Dermis microvascular lymphatic vessel endothelial cell (primary cell): ENCODE results near the gene TMEM176B. TPM values are rescaled to one million over a fixed set of nuclear protein-coding genes. Genes with fewer than 3 reads are reported as not detected.
"Not testable (repeated sequence)": the region's sequence is repeated elsewhere in the genome, so short reads cannot be mapped to it uniquely, and the experiment has no call there.

ENCODE experiments used
- DNase-seq, 2 donors: peaks; one replicate each; pipeline versions ENCODE4 v3.0.0 to v3.0.0-alpha.2; 2010; ENCODE audit warnings: low read depth in 2 of 2
- total RNA-seq: library from RNA; depleted of rRNA; stranded (reverse); fragments of >200 nt; gene quantifications from 2 replicates; pipeline ENCODE4 v1.2.1, GENCODE V29; 2014

TMEM176B gene
- total RNA-seq, 1 donor from 2014 or later, result not detected

GRCh38 chr7:150823043-150823442, 22.9 kb upstream of the TMEM176B start:
- no peak for DNase-seq

GRCh38 chr7:150820578-150821198, 20.5 kb upstream of the TMEM176B start:
- no peak for DNase-seq

- no peak for DNase-seq
Observed at GRCh38 chr7:150820148-150820547, 20.0 kb upstream of the TMEM176B start.

- no peak for DNase-seq
Observed at GRCh38 chr7:150818971-150819370, 18.8 kb upstream of the TMEM176B start.

GRCh38 chr7:150814328-150815001, 14.3 kb upstream of the TMEM176B start:
- DNase-seq, result no peak

GRCh38 chr7:150807616-150808438, 7.7 kb upstream of the TMEM176B start:
- DNase-seq, result not testable (repeated sequence)

- DNase-seq, result no peak
Observed at GRCh38 chr7:150806863-150807262, 6.7 kb upstream of the TMEM176B start.

- no peak for DNase-seq
Observed at GRCh38 chr7:150806454-150806853, 6.3 kb upstream of the TMEM176B start.

- no peak for DNase-seq
Observed at GRCh38 chr7:150805864-150806263, 5.7 kb upstream of the TMEM176B start.

- no peak for DNase-seq
Observed at GRCh38 chr7:150804802-150805201, 4.6 kb upstream of the TMEM176B start.

- DNase-seq, result no peak
Observed at GRCh38 chr7:150803161-150803860, 3.1 kb upstream of the TMEM176B start.

- DNase-seq, result no peak
Observed at GRCh38 chr7:150801946-150802771, 2.0 kb upstream of the TMEM176B start.

- no peak for DNase-seq
Observed at GRCh38 chr7:150801242-150801945, 1.2 kb upstream of the TMEM176B start.

- DNase-seq, result no peak
Observed at GRCh38 chr7:150800581-150801241, 547 bp upstream of the TMEM176B start, which contains the start of gene TMEM176A. Gene TMEM176A (plus strand): TSS chr7:150800769. CDS start chr7:150801551, 782 bp downstream.

GRCh38 chr7:150799156-150799555, 1.0 kb downstream of the TMEM176B start:
- no peak for DNase-seq

GRCh38 chr7:150797661-150798060, 2.5 kb downstream of the TMEM176B start:
- DNase-seq, result no peak

- DNase-seq, result no peak
Observed at GRCh38 chr7:150793569-150794238, 6.5 kb downstream of the TMEM176B start.

GRCh38 chr7:150791746-150792452, 8.3 kb downstream of the TMEM176B start:
- no peak for DNase-seq
